Neural cell (in vitro differentiated cells): ENCODE measurements around the gene UNCX.

ENCODE experiments used
- EP300 ChIP-seq: fragments of 450-650 bp; conservative IDR thresholded peaks from 2 replicates; pipeline ENCODE4 v1.6.1; 2014; ENCODE audit warnings: antibody characterized with exemption, mild to moderate bottlenecking, moderate library complexity; ENCODE audit not compliant: poor library complexity, severe bottlenecking
- EZH2 ChIP-seq: fragments of 200-600, 300-800 bp; shearing (Covaris generic), sonication (generic); IDR thresholded peaks from 2 replicates; pipeline ENCODE4 v1.6.1; 2014; ENCODE audit warnings: antibody characterized with exemption, low read length, borderline replicate concordance, mild to moderate bottlenecking; ENCODE audit not compliant: insufficient read depth, poor library complexity, severe bottlenecking
- MXI1 ChIP-seq: fragments of 450-650 bp; conservative IDR thresholded peaks from 2 replicates; pipeline ENCODE4 v1.6.1; 2014; ENCODE audit warnings: antibody characterized with exemption, mild to moderate bottlenecking; ENCODE audit not compliant: poor library complexity, severe bottlenecking
- POLR2AphosphoS5 ChIP-seq: IDR thresholded peaks from 2 replicates; pipeline ENCODE4 v1.6.1; 2012
- RAD21 ChIP-seq: fragments of 450-650 bp; conservative IDR thresholded peaks from 2 replicates; pipeline ENCODE4 v1.6.1; 2014; ENCODE audit warnings: antibody characterized with exemption, mild to moderate bottlenecking, moderate library complexity
- TAF1 ChIP-seq: IDR thresholded peaks from 2 replicates; pipeline ENCODE4 v1.6.1; 2012; ENCODE audit warnings: low read depth
- TF ChIP-seq, protein P1 (sequence below): fragments of 450-650 bp; IDR thresholded peaks from 2 replicates; pipeline ENCODE4 v1.5.1; 2014; ENCODE audit warnings: antibody characterized with exemption, mild to moderate bottlenecking, moderate library complexity; ENCODE audit not compliant: poor library complexity, severe bottlenecking
- TF ChIP-seq, protein P2 (sequence below): IDR thresholded peaks from 2 replicates; pipeline ENCODE4 v1.6.1; 2012; ENCODE audit warnings: borderline replicate concordance

DNA sequence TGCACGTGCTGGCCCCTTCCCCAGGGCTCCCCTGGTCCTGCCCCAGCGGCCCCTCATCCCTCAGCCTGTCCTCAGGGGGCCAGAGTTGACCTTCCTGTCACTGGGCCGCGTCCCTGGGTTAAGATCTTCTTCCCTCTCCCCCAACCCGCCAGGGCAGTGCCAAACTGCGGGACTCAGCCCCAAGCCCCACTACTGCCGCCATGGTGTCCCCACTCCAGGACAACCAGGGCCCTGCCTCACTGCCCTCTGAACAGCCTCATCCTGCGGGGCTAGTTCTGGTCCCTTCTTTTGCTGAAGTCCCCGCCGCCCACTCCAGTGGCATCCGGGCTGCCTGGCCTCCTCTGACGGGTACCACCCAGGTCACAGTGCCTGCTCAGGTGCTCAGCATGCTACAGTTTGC is 37.5 kb downstream of the UNCX start:
- no peak for TF ChIP-seq MXI1
- TF ChIP-seq, protein P1, sequence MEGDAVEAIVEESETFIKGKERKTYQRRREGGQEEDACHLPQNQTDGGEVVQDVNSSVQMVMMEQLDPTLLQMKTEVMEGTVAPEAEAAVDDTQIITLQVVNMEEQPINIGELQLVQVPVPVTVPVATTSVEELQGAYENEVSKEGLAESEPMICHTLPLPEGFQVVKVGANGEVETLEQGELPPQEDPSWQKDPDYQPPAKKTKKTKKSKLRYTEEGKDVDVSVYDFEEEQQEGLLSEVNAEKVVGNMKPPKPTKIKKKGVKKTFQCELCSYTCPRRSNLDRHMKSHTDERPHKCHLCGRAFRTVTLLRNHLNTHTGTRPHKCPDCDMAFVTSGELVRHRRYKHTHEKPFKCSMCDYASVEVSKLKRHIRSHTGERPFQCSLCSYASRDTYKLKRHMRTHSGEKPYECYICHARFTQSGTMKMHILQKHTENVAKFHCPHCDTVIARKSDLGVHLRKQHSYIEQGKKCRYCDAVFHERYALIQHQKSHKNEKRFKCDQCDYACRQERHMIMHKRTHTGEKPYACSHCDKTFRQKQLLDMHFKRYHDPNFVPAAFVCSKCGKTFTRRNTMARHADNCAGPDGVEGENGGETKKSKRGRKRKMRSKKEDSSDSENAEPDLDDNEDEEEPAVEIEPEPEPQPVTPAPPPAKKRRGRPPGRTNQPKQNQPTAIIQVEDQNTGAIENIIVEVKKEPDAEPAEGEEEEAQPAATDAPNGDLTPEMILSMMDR = no peak
- no peak for TF ChIP-seq EP300
- no peak for TF ChIP-seq TAF1
- no peak for TF ChIP-seq EZH2
- TF ChIP-seq, protein P2, sequence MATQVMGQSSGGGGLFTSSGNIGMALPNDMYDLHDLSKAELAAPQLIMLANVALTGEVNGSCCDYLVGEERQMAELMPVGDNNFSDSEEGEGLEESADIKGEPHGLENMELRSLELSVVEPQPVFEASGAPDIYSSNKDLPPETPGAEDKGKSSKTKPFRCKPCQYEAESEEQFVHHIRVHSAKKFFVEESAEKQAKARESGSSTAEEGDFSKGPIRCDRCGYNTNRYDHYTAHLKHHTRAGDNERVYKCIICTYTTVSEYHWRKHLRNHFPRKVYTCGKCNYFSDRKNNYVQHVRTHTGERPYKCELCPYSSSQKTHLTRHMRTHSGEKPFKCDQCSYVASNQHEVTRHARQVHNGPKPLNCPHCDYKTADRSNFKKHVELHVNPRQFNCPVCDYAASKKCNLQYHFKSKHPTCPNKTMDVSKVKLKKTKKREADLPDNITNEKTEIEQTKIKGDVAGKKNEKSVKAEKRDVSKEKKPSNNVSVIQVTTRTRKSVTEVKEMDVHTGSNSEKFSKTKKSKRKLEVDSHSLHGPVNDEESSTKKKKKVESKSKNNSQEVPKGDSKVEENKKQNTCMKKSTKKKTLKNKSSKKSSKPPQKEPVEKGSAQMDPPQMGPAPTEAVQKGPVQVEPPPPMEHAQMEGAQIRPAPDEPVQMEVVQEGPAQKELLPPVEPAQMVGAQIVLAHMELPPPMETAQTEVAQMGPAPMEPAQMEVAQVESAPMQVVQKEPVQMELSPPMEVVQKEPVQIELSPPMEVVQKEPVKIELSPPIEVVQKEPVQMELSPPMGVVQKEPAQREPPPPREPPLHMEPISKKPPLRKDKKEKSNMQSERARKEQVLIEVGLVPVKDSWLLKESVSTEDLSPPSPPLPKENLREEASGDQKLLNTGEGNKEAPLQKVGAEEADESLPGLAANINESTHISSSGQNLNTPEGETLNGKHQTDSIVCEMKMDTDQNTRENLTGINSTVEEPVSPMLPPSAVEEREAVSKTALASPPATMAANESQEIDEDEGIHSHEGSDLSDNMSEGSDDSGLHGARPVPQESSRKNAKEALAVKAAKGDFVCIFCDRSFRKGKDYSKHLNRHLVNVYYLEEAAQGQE = no peak
- TF ChIP-seq POLR2AphosphoS5 = no peak
- TF ChIP-seq RAD21 = no peak
